GM12878 (cell line): Measurements from ENCODE around the gene ERC2. TPM values are rescaled to one million over a fixed set of nuclear protein-coding genes. Genes with fewer than 3 reads are reported as not detected.

Experiments
- BMI1 ChIP-seq: fragments of 450-650 bp; IDR thresholded peaks from 2 replicates; pipeline ENCODE4 v1.6.1; 2016; ENCODE audit warnings: mild to moderate bottlenecking, moderate library complexity, borderline replicate concordance
- CHD2 ChIP-seq: IDR thresholded peaks from 2 replicates; pipeline ENCODE4 v1.6.1; 2011; ENCODE audit warnings: low read depth, low read length, improper control_type of control experiment, borderline replicate concordance
- IKZF2 ChIP-seq, 2 experiments: fragments of 450-650 bp; IDR thresholded peaks; 2 replicates each; pipeline ENCODE4 v1.6.1; 2017; ENCODE audit warnings: mild to moderate bottlenecking in 2 of 2, moderate library complexity in 2 of 2
- JUND ChIP-seq: IDR thresholded peaks from 2 replicates; pipeline ENCODE4 v1.6.1; 2012; ENCODE audit warnings: low read depth, mild to moderate bottlenecking, low read length, improper control_type of control experiment, moderate library complexity
- KLF5 ChIP-seq: fragments of 450-650 bp; IDR thresholded peaks from 2 replicates; pipeline ENCODE4 v1.6.1; 2014; ENCODE audit warnings: mild to moderate bottlenecking; ENCODE audit not compliant: partially characterized antibody
- MTA3 ChIP-seq: IDR thresholded peaks from 2 replicates; pipeline ENCODE4 v1.6.1; 2012; ENCODE audit warnings: low read length, inconsistent platforms, borderline replicate concordance
- NFXL1 ChIP-seq: fragments of 450-650 bp; IDR thresholded peaks from 2 replicates; pipeline ENCODE4 v1.6.1; 2017; ENCODE audit warnings: antibody characterized with exemption, mild to moderate bottlenecking, borderline replicate concordance
- NR2F1 ChIP-seq: fragments of 450-650 bp; conservative IDR thresholded peaks from 2 replicates; pipeline ENCODE4 v1.6.1; 2017; ENCODE audit warnings: mild to moderate bottlenecking
- PAX8 ChIP-seq: fragments of 450-650 bp; IDR thresholded peaks from 2 replicates; pipeline ENCODE4 v1.6.1; 2017; ENCODE audit warnings: mild to moderate bottlenecking, moderate library complexity
- POLR2A ChIP-seq: IDR thresholded peaks from 2 replicates; pipeline ENCODE4 v1.6.1; 2011; ENCODE audit warnings: low read depth, mild to moderate bottlenecking, low read length
- POLR2AphosphoS5 ChIP-seq: IDR thresholded peaks from 2 replicates; pipeline ENCODE4 v1.6.1; 2011; ENCODE audit warnings: mild to moderate bottlenecking, low read length, inconsistent platforms
- RFX5 ChIP-seq: IDR thresholded peaks from 2 replicates; pipeline ENCODE4 v1.6.1; 2011; ENCODE audit warnings: low read depth, low read length, improper control_type of control experiment
- SP1 ChIP-seq: IDR thresholded peaks from one replicate; pipeline ENCODE4 v1.6.1; 2011; ENCODE audit warnings: low read depth, low read length
- TAF1 ChIP-seq: IDR thresholded peaks from 2 replicates; pipeline ENCODE4 v1.6.1; 2011; ENCODE audit warnings: mild to moderate bottlenecking, low read depth, low read length, borderline replicate concordance
- TCF3 ChIP-seq: IDR thresholded peaks from 2 replicates; pipeline ENCODE4 v1.6.1; 2012; ENCODE audit warnings: low read depth, mild to moderate bottlenecking, low read length, borderline replicate concordance; ENCODE audit not compliant: insufficient read depth
- YBX1 ChIP-seq: fragments of 450-650 bp; IDR thresholded peaks from 2 replicates; pipeline ENCODE4 v1.6.1; 2016; ENCODE audit warnings: antibody characterized with exemption
- polyA plus RNA-seq, 11 experiments: library from polyadenylated mRNA; depleted of rRNA in 4 of 11; unstranded in 6 of 11; stranded (reverse) in 5 of 11; fragments of >200 nt; fragmentation: Nextera tagmentation in 4 of 11; fragmentation: Illumina TruSeq in 1 of 11; extraction: Ambion mirVana in 4 of 11; extraction: Trizol in 1 of 11; gene quantifications; 1 replicate in 1 of 11; 2 replicates in 10 of 11; pipeline versions ENCODE4 v1.2.1 to v1.2.3, GENCODE V29; 2011 to 2016; ENCODE audit warnings: inconsistent platforms in 2 of 11, missing spikeins in 2 of 11, low read depth in 1 of 11
- total RNA-seq, 4 experiments: library from RNA; depleted of rRNA in 3 of 4; stranded (reverse); fragments of >200 nt in 3 of 4; fragmentation: Illumina TruSeq in 1 of 4; extraction: Trizol in 1 of 4; gene quantifications; 2 replicates each; pipeline versions ENCODE4 v1.2.1 to v1.2.3, GENCODE V29; 2013 to 2021
- TF ChIP-seq, protein P1 (sequence below): fragments of 450-650 bp; IDR thresholded peaks from 2 replicates; pipeline ENCODE4 v1.6.1; 2017; ENCODE audit warnings: antibody characterized with exemption, mild to moderate bottlenecking, moderate library complexity
- TF ChIP-seq, protein P2 (sequence below): IDR thresholded peaks from 2 replicates; pipeline ENCODE4 v1.6.1; 2011; ENCODE audit warnings: mild to moderate bottlenecking, low read depth, low read length, moderate library complexity; ENCODE audit not compliant: insufficient replicate concordance
- TF ChIP-seq, protein P3 (sequence below): fragments of 150-350 bp; IDR thresholded peaks from 2 replicates; pipeline ENCODE4 v1.6.1; 2014; ENCODE audit warnings: mild to moderate bottlenecking, low read depth, low read length
- TF ChIP-seq, protein P4 (sequence below): fragments of 450-650 bp; IDR thresholded peaks from 2 replicates; pipeline ENCODE4 v1.6.1; 2018; ENCODE audit warnings: borderline replicate concordance, mild to moderate bottlenecking; ENCODE audit not compliant: partially characterized antibody
- TF ChIP-seq, protein P5 (sequence below): IDR thresholded peaks from 2 replicates; pipeline ENCODE4 v1.6.1; 2011; ENCODE audit warnings: low read depth, low read length, improper control_type of control experiment, borderline replicate concordance
- TF ChIP-seq, protein P6 (sequence below): fragments of 450-650 bp; IDR thresholded peaks from 2 replicates; pipeline ENCODE4 v1.6.1; 2016; ENCODE audit warnings: mild to moderate bottlenecking

ERC2 gene
- total and polyA plus RNA-seq, 10 of the 15 experiments (the other 5 are each of a cell fraction or from before 2014, with no cell fraction given), result 0.06 to 1.4 (median 0.12) TPM; not detected in 3

DNA sequence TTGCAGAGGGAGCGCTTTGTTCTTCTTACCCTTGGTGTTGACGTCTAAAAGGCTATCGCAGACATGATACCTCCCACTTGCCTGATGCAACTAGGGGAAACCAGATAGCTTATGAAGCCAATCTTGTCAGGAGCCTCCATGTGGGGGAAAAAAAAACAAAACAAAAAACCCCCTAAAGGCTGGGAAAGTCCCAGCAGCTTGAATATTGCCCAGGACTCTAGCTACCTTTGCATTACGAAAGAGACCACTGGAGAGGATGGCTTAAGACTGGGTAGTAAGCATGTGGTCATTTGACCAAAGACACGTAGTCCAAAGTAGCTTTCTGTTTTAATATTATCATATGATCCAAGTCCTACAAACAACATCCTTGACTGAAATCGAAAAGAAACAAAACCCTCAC, 860.4 kb downstream of the ERC2 start (continued):
- TF ChIP-seq, protein P1, sequence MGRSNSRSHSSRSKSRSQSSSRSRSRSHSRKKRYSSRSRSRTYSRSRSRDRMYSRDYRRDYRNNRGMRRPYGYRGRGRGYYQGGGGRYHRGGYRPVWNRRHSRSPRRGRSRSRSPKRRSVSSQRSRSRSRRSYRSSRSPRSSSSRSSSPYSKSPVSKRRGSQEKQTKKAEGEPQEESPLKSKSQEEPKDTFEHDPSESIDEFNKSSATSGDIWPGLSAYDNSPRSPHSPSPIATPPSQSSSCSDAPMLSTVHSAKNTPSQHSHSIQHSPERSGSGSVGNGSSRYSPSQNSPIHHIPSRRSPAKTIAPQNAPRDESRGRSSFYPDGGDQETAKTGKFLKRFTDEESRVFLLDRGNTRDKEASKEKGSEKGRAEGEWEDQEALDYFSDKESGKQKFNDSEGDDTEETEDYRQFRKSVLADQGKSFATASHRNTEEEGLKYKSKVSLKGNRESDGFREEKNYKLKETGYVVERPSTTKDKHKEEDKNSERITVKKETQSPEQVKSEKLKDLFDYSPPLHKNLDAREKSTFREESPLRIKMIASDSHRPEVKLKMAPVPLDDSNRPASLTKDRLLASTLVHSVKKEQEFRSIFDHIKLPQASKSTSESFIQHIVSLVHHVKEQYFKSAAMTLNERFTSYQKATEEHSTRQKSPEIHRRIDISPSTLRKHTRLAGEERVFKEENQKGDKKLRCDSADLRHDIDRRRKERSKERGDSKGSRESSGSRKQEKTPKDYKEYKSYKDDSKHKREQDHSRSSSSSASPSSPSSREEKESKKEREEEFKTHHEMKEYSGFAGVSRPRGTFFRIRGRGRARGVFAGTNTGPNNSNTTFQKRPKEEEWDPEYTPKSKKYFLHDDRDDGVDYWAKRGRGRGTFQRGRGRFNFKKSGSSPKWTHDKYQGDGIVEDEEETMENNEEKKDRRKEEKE, result no peak
- TF ChIP-seq TAF1 (no peak), NR2F1 (no peak), YBX1 (no peak), SP1 (no peak), IKZF2 (IDR thresholded peaks at IDR 0.05) (peak; percentile 64 to 67; a peak in 3 of 4 replicates), KLF5 (no peak), BMI1 (no peak), JUND (no peak), TCF3 (no peak), CHD2 (no peak), PAX8 (no peak), RFX5 (no peak), MTA3 (no peak), POLR2AphosphoS5 (no peak), NFXL1 (no peak), POLR2A (no peak)
- TF ChIP-seq, protein P2, sequence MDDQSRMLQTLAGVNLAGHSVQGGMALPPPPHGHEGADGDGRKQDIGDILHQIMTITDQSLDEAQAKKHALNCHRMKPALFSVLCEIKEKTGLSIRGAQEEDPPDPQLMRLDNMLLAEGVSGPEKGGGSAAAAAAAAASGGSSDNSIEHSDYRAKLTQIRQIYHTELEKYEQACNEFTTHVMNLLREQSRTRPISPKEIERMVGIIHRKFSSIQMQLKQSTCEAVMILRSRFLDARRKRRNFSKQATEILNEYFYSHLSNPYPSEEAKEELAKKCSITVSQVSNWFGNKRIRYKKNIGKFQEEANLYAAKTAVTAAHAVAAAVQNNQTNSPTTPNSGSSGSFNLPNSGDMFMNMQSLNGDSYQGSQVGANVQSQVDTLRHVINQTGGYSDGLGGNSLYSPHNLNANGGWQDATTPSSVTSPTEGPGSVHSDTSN, result no peak
- TF ChIP-seq, protein P3, sequence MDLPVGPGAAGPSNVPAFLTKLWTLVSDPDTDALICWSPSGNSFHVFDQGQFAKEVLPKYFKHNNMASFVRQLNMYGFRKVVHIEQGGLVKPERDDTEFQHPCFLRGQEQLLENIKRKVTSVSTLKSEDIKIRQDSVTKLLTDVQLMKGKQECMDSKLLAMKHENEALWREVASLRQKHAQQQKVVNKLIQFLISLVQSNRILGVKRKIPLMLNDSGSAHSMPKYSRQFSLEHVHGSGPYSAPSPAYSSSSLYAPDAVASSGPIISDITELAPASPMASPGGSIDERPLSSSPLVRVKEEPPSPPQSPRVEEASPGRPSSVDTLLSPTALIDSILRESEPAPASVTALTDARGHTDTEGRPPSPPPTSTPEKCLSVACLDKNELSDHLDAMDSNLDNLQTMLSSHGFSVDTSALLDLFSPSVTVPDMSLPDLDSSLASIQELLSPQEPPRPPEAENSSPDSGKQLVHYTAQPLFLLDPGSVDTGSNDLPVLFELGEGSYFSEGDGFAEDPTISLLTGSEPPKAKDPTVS, result no peak
- TF ChIP-seq, protein P4, sequence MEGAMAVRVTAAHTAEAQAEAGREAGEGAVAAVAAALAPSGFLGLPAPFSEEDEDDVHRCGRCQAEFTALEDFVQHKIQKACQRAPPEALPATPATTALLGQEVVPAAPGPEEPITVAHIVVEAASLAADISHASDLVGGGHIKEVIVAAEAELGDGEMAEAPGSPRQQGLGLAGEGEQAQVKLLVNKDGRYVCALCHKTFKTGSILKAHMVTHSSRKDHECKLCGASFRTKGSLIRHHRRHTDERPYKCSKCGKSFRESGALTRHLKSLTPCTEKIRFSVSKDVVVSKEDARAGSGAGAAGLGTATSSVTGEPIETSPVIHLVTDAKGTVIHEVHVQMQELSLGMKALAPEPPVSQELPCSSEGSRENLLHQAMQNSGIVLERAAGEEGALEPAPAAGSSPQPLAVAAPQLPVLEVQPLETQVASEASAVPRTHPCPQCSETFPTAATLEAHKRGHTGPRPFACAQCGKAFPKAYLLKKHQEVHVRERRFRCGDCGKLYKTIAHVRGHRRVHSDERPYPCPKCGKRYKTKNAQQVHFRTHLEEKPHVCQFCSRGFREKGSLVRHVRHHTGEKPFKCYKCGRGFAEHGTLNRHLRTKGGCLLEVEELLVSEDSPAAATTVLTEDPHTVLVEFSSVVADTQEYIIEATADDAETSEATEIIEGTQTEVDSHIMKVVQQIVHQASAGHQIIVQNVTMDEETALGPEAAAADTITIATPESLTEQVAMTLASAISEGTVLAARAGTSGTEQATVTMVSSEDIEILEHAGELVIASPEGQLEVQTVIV, result no peak
- TF ChIP-seq, protein P5, sequence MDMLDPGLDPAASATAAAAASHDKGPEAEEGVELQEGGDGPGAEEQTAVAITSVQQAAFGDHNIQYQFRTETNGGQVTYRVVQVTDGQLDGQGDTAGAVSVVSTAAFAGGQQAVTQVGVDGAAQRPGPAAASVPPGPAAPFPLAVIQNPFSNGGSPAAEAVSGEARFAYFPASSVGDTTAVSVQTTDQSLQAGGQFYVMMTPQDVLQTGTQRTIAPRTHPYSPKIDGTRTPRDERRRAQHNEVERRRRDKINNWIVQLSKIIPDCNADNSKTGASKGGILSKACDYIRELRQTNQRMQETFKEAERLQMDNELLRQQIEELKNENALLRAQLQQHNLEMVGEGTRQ, result no peak; the same call in 1 of the 2 replicates
- TF ChIP-seq, protein P6, sequence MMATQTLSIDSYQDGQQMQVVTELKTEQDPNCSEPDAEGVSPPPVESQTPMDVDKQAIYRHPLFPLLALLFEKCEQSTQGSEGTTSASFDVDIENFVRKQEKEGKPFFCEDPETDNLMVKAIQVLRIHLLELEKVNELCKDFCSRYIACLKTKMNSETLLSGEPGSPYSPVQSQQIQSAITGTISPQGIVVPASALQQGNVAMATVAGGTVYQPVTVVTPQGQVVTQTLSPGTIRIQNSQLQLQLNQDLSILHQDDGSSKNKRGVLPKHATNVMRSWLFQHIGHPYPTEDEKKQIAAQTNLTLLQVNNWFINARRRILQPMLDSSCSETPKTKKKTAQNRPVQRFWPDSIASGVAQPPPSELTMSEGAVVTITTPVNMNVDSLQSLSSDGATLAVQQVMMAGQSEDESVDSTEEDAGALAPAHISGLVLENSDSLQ, result no peak
